ENCODE measurements around the gene SLC35B2.

GRCh38 chr6:44269178-44269920 lies 12.0 kb upstream of the SLC35B2 start:
- TF ChIP-seq EZH2 (IDR thresholded peaks at IDR 0.05; ENCODE audit: insufficient read depth, poor library complexity, severe bottlenecking), result no peak
- no peak for TF ChIP-seq EZH2phosphoT487 (IDR thresholded peaks at IDR 0.05; ENCODE audit: insufficient read depth, low read depth)
